DMS 273 (cell line): Measurements from ENCODE around the gene ZNF385B.

Experiments
- DNase-seq: peaks from one replicate; lab custom pipeline; 2025; ENCODE audit not compliant: unreplicated experiment; lab: John Stamatoyannopoulos, UW

ZNF385B gene

GRCh38 chr2:179422037-179422643 is 439.3 kb downstream of the ZNF385B start:
- peak; percentile 82 for DNase-seq

GRCh38 chr2:179417436-179417949 is 443.9 kb downstream of the ZNF385B start:
- DNase-seq, result no peak

- no peak for DNase-seq
Observed at GRCh38 chr2:179412112-179412511, 449.3 kb downstream of the ZNF385B start.

DNA sequence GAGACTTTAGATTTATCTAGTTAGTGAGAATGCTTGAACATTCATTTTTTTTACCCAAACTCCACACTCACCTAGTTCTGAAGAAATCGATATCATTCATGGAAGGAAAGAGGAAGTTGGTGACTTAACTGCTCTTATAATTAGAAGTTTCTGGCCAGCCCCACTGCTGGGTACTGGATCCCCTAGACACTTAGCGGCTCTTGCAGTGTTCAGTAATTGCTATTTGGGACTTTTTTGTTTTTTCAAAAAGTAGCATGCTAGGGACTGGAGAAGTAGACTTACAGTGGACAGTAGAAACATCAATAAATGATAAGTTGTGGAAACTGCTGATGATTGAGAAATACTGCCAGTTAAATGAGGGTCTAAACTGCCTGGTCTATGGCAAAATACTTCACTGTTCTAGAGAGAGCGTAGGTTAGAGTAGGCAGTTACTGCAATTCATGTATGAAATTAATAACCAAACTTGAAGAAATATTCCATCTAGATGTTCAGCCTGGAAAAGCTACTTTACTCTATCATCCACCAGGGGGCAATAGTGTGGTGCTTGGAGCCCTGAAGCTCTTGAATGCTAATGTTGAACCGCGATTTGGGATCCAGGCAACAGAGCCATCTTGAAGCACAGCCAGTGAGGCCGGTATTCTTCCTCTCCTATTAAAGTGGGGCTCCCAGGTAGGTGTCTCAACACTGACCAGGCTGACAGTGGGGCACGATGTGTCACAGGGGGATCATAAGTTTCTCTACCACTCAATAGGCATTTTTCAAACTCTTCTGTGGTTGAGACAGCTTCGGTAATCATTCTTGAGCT is 450.7 kb downstream of the ZNF385B start:
- DNase-seq, result peak; percentile 86

DNA sequence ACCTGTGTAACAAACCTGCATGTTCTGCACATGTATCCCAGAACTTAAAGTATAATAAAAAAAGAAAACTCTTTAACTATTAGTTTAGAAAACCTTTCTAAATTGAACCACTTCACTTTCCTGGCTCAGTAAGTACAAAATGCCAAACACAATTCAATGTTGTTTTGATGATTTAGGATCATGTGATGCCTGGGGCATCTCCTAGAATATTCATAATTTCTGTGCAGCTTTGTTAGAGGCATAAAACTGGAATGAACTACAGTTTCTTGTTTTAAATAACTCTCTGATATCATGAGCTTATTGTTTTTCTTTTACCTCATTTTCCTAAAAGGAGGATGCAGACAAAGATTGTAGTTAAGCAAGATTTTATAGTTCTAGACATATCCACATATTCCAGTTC is 457.8 kb downstream of the ZNF385B start:
- no peak for DNase-seq

DNA sequence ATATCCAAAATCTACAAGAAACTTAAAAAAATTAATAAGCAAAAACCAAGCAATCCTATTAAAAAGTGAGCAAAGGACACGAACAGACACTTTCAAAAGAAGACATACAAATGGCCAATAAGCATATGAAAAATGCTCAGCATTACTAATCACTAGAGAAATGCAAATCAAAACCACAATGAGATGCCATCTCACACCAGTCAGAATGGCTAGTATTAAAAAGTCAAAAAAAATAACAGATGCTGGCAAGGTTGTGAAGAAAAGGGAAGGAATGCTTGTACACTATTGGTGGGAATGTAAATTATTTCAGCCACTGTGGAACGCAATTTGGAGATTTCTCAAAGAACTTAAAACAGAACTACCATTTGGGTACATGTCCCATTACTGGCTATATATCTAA is 467.9 kb downstream of the ZNF385B start:
- DNase-seq, result no peak
